Posterior vena cava (tissue), 2 donors: ENCODE results near the gene SLC6A8. TPM values are rescaled to one million over a fixed set of nuclear protein-coding genes. Genes with fewer than 3 reads are reported as not detected.
"Not testable (repeated sequence)": the region's sequence is repeated elsewhere in the genome, so short reads cannot be mapped to it uniquely, and the experiment has no call there.

ENCODE experiments used
- DNase-seq: peaks from one replicate; pipeline ENCODE4 v3.0.0-alpha.2; 2020; ENCODE audit warnings: low spot score
- intact Hi-C, 2 donors: fragments of 100-400 bp; cut with DNase I; formaldehyde crosslinking; loops; one replicate each; pipeline versions ENCODE4 v1.14.1 to v1.14.2; 2022 to 2023
- total RNA-seq, 2 donors: library from RNA; stranded (reverse); fragmentation: NEBNext Ultra II Directional; extraction: Animal tissue kit (Norgen Biotek cat#: 25700); gene quantifications; one replicate each; pipeline ENCODE4 v1.2.1, GENCODE V29; 2021
- donor health status: DM: yes; HTN: yes; CAD: no.
- donor health status: DM: yes; HTN: yes; CAD: no.

Gene SLC6A8
- total RNA-seq, 2 donors from 2014 or later = 33.5 to 42.3 TPM

GRCh38 chrX:153689654-153690465 lies 2.1 kb downstream of the SLC6A8 start:
- intact Hi-C loops = no loop called here
- no peak for DNase-seq

- intact Hi-C loops = no loop called here
These were observed 2.7 kb downstream of the SLC6A8 start for GRCh38 chrX:153690466-153690865.

GRCh38 chrX:153691032-153691827 lies 3.5 kb downstream of the SLC6A8 start:
- intact Hi-C loops, DNase-seq: not testable (repeated sequence)

More at GRCh38 chrX:153690466-153690865, 2.7 kb downstream of the SLC6A8 start:
- no peak for DNase-seq

- no peak for DNase-seq
- intact Hi-C loops = no loop called here
These were observed 4.3 kb downstream of the SLC6A8 start for GRCh38 chrX:153692003-153692402.

- no peak for DNase-seq
- intact Hi-C loops = no loop called here
These were observed 5.0 kb downstream of the SLC6A8 start for GRCh38 chrX:153692611-153693156.

- no peak for DNase-seq
- intact Hi-C loops = no loop called here
These were observed 5.7 kb downstream of the SLC6A8 start for GRCh38 chrX:153693216-153694086.

- intact Hi-C loops, DNase-seq: not testable (repeated sequence)
These were observed 6.5 kb downstream of the SLC6A8 start for GRCh38 chrX:153694256-153694655.

GRCh38 chrX:153694687-153695270 lies 7.1 kb downstream of the SLC6A8 start:
- intact Hi-C loops = no loop called here
- no peak for DNase-seq

- intact Hi-C loops = no loop called here
- DNase-seq = no peak
These were observed 8.4 kb downstream of the SLC6A8 start for GRCh38 chrX:153696100-153696499.

GRCh38 chrX:153696538-153696937 lies 8.8 kb downstream of the SLC6A8 start:
- intact Hi-C loops = not testable (repeated sequence)

GRCh38 chrX:153696986-153697722 lies 9.4 kb downstream of the SLC6A8 start:
- DNase-seq, intact Hi-C loops: not testable (repeated sequence)

More at GRCh38 chrX:153696538-153696937, 8.8 kb downstream of the SLC6A8 start:
- not testable (repeated sequence) for DNase-seq

- DNase-seq = no peak
- intact Hi-C loops = no loop called here
These were observed 10.5 kb downstream of the SLC6A8 start for GRCh38 chrX:153697924-153698865.

GRCh38 chrX:153699210-153699783 lies 11.6 kb downstream of the SLC6A8 start:
- not testable (repeated sequence) for DNase-seq

GRCh38 chrX:153699784-153700371 lies 12.2 kb downstream of the SLC6A8 start:
- DNase-seq = not testable (repeated sequence)
- intact Hi-C loops = loop anchor here in 1 of 2 donors (10.0 kb wide), 1 partner anchor 85 kb away; no protein-coding TSS in a partner anchor

More at GRCh38 chrX:153699210-153699783, 11.6 kb downstream of the SLC6A8 start:
- intact Hi-C loops = not testable (repeated sequence)

- DNase-seq = no peak
- intact Hi-C loops = loop anchor here in 1 of 2 donors (10.0 kb wide), 1 partner anchor 86 kb away; no protein-coding TSS in a partner anchor
These were observed 12.7 kb downstream of the SLC6A8 start for GRCh38 chrX:153700376-153700945.

GRCh38 chrX:153700967-153701366 lies 13.2 kb downstream of the SLC6A8 start:
- intact Hi-C loops = loop anchor here in 1 of 2 donors (10.0 kb wide), 1 partner anchor 86 kb away; no protein-coding TSS in a partner anchor
- DNase-seq = no peak
